ENCODE measurements around the gene PRKG1. TPM values are rescaled to one million over a fixed set of nuclear protein-coding genes. Genes with fewer than 3 reads are reported as not detected.
"Not testable (repeated sequence)": the region's sequence is repeated elsewhere in the genome, so short reads cannot be mapped to it uniquely, and the experiment has no call there.

PRKG1 gene
- total RNA-seq, 4 donors from 2014 or later, result 0.63 to 4.3 (median 2.1) TPM

DNA sequence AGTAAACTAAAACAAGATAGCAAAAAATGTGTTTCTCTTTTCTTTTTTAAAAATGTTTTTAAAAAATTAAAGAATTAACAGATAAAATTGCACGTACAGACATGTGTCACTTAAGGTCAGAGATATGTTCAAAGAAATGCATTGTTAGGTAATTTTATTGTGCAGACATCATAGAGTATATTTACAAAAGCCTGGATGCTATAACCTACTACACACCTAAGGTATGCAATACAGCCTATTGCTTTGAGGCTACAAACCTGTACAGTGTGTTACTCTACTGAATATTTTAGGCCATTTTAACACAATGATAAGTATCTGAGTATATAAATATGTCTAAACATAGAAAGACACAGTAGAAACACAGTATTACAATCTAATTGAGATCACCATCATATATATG, 253.1 kb downstream of the PRKG1 start:
- 82 to 96% methylated on average over 1 of the region's 1 CpG for WGBS, 2 donors

GRCh38 chr10:51340366-51340765, 266.1 kb downstream of the PRKG1 start:
- no peak overlapping the region for H3K4me3 ChIP-seq (ENCODE audit: low read depth, poor library complexity, severe bottlenecking)
- WGBS, 2 donors, result 90 to 97% methylated on average over 1 of the region's 1 CpG
- no peak for DNase-seq (ENCODE audit: low spot score in 2 of 2)
- TF ChIP-seq POLR2A (IDR thresholded peaks at IDR 0.05) (no peak), CTCF (IDR thresholded peaks at IDR 0.05) (no peak)
- intact Hi-C loops (cut with DNase I; ENCODE audit: low total_unique reads), result no loop called here

More for the DNA sequence above, 253.1 kb downstream of the PRKG1 start:
- intact Hi-C loops (cut with DNase I; ENCODE audit: low total_unique reads), result no loop called here
- no peak overlapping the region for H3K4me3 ChIP-seq (ENCODE audit: low read depth, poor library complexity, severe bottlenecking)
- DNase-seq (ENCODE audit: low spot score in 2 of 2), result no peak
- TF ChIP-seq POLR2A (IDR thresholded peaks at IDR 0.05) (no peak), CTCF (IDR thresholded peaks at IDR 0.05) (no peak)

DNA sequence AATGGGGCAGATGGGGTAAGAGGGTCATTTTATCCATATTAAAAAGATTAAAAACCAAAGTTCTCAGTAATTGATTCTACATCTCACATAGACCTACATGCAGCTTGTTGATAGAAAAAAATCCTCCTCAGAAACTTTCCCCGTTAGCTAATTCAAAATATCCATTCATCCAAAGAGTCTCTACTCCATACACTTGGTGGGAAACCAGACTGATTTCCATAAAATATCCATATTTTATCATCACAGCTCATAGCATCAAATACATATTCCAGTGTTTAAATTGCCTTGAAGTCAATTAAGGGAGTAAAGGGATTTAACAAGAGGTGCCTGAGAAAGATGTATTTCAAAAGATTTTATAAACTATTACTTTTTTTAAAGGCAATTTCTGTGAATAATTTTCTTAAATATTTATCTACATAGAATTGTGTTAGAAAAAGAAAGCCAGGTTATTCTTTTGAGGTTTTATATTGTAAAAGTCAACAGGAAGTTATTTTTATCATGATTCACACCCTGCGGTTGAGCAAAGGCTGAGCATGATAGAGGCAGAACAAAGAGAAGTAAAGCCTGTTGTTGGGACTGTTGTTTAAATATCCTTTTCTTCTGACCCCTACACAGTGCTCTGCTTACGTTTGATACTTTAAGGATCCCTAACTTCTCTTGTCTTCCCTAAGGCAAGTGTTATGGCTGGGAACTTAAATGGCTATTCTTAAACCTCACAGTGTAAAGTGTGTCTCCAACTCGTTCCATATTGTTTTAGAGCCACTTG, 266.7 kb downstream of the PRKG1 start:
- TF ChIP-seq POLR2A (IDR thresholded peaks at IDR 0.05) (no peak), CTCF (IDR thresholded peaks at IDR 0.05) (no peak)
- no peak for DNase-seq (ENCODE audit: low spot score in 2 of 2)
- H3K4me3 ChIP-seq (ENCODE audit: low read depth, poor library complexity, severe bottlenecking), result no peak overlapping the region
- intact Hi-C loops (cut with DNase I; ENCODE audit: low total_unique reads), result no loop called here
- 80 to 83% methylated on average over 4 of the region's 4 CpGs for WGBS, 2 donors

DNA sequence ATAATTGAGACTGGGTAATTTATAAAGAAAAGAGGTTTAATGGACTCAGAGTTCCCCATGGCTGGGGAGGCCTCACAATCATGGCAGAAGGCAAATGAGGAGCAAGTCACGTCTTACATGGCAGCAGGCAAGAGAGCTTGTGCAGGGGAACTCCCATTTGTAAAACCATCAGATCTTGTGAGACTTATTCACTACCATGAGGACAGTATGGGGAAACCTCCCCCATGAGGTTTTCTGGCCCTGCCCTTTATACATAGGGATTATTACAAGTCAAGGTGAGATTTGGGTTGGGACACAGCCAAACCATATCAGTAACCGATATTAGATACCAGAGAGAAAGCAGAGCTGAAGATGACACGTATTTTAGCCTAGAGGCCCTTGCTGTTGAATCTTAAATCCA, 267.5 kb downstream of the PRKG1 start:
- intact Hi-C loops (cut with DNase I; ENCODE audit: low total_unique reads); DNase-seq (ENCODE audit: low spot score in 2 of 2); H3K4me3 ChIP-seq (ENCODE audit: low read depth, poor library complexity, severe bottlenecking): not testable (repeated sequence)
- WGBS, 2 donors, result 72 to 73% methylated on average over 3 of the region's 3 CpGs

- TF ChIP-seq POLR2A (IDR thresholded peaks at IDR 0.05) (no peak), CTCF (IDR thresholded peaks at IDR 0.05) (no peak)
- WGBS, 2 donors, result 77 to 88% methylated on average over 1 of the region's 1 CpG
- no peak for DNase-seq (ENCODE audit: low spot score in 2 of 2)
- H3K4me3 ChIP-seq (ENCODE audit: low read depth, poor library complexity, severe bottlenecking), result no peak overlapping the region
- intact Hi-C loops (cut with DNase I; ENCODE audit: low total_unique reads), result no loop called here
Measured at GRCh38 chr10:51342381-51342780, 268.1 kb downstream of the PRKG1 start.

DNA sequence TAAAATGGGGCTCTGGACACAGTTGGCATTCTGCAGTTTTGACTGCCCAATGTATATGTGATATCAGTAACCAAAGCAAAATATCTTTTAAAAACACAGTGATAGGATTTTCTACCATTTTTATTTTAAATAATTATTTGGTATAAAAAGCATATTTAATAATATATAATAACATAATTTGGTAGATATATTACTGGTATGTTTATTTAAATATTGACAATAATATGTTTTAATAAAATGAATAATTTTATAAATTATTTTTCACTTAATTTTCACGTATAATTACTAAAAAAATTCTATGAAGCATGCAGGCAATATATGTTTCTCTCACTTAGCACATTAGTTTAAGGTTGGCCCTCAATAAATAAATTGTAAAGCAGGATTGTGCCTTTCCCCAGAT, 269.1 kb downstream of the PRKG1 start:
- WGBS, 2 donors, result 92 to 95% methylated on average over 1 of the region's 1 CpG
- TF ChIP-seq POLR2A (IDR thresholded peaks at IDR 0.05) (no peak), CTCF (IDR thresholded peaks at IDR 0.05) (no peak)
- DNase-seq (ENCODE audit: low spot score in 2 of 2), result no peak
- intact Hi-C loops (cut with DNase I; ENCODE audit: low total_unique reads), result no loop called here
- no peak overlapping the region for H3K4me3 ChIP-seq (ENCODE audit: low read depth, poor library complexity, severe bottlenecking)
